ENCODE data around the gene TBXA2R.

TBXA2R gene

DNA sequence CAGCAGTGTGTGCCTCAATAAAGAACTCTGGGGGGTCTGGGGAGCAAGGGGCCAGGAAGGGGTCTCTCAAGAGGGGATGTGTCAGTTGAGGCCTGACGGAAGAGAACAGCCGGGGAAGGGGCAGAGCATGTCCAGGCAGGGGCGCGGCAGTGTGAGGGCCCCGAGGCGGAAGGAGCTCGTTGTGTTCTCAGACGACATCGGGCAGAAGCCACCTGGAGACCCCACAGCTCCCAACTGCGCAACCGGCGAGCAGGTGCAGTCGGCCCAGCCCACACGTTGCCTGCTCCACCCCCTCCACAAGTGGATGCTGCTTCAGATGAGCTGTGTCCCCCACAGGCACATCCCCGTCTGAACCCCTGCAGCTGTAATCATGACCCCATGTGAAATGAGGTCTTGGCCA, 15.0 kb upstream of the TBXA2R start:
- in situ Hi-C loops (cut with MboI; ENCODE audit: low pct_unique_long_range_greater_than_20kb, low sequenced_read_pairs), result no loop called here
- no peak for DNase-seq

- in situ Hi-C loops (cut with MboI; ENCODE audit: low pct_unique_long_range_greater_than_20kb, low sequenced_read_pairs), result no loop called here
- no peak for DNase-seq
These were observed 14.3 kb upstream of the TBXA2R start for GRCh38 chr19:3620817-3621547.

DNA sequence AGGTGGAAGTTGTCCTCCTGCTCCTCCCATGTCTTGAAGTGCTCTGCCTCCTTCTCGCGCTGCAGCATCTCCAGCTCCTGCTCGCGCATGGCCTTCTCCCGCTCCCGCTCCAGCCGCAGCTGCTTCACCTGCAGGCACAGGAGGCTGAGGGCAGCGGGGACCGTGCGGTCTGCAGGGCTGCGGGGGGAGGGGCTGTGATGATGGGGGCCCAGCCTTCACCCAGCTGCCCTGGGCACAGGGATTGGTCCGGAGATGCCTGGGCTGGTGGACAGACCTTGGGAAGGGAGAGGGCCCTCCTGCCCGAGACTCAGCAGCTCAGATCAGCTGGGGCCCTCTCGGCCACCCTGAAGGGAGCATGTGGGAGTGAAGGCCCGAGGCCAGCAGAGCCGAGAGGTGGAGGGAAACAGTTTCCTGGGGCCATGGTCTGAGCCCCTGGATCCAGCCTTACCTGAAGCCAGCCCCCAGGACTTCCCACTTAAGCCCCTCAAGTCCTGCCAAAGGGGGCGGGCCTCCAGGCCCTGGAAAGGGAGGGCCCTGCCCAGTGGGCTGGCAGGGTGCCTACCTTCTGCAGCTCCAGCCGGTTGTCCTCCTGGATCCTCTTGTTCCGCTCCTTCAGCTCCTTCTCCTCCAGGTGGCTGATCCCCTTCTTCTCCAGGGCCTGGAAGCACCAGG, 13.6 kb upstream of the TBXA2R start:
- in situ Hi-C loops (cut with MboI; ENCODE audit: low pct_unique_long_range_greater_than_20kb, low sequenced_read_pairs), result no loop called here
- DNase-seq, result no peak

DNA sequence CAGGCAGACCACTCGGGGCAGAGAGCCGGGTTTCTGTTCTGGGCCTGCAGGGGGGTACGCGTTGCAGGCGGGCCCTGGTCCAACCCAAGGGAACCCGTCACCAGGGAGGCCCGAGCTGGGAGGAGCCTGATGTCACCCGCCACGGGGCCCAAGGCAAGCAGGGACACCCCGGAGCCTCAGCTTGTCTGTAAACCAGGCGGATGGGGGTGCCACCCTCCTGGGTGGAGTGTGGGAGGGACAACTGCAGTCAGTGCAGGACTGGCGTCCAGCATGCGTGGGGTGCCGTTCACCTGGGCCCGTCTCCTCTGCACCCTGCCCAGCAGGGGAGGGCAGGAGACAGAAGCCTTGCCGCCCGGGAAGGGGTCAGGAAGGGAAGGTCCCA, 12.9 kb upstream of the TBXA2R start:
- in situ Hi-C loops (cut with MboI; ENCODE audit: low pct_unique_long_range_greater_than_20kb, low sequenced_read_pairs), result no loop called here
- DNase-seq, result no peak

DNA sequence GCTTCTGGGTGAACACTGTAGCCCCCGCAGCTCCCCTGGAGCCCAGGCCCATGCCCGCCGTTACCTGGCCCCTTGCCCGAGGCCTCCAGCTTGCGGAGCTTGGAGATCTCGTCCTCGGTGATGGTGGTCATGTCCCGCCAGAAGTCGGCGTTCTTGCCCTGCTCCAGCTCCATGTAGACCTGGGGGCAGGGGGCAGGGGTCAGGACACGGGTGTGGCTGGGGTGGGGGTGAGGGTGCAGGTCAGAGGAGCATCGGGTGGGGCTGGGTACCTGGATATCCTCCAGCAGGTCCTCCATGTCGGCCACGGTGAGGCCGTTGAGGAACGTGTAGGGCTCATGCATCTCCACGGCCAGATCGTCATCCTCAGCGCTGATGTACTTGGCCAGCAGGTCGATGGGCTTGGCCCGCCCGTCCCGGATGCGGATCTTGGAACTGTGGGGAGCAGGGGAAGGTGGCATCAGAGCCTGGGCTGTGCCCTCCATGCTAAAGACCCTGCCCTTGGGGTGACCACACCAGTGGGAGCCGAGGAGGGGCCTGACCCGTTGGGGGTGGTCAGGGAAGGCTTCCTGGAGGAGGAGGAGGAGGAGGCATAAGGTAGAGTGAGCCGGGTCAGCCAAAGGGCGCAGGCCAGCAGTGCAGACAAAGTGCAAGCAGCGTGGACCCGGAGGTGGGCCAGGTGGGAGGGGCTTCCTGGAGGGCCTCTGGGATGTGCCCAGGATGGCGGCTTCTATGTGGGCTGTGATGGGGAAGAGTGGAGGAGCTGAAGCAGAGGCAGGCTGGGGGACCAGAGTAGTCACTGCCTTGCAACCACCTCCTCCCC, 12.3 kb upstream of the TBXA2R start:
- in situ Hi-C loops (cut with MboI; ENCODE audit: low pct_unique_long_range_greater_than_20kb, low sequenced_read_pairs), result no loop called here
- no peak for DNase-seq

GRCh38 chr19:3618144-3618810, 11.6 kb upstream of the TBXA2R start:
- in situ Hi-C loops (cut with MboI; ENCODE audit: low pct_unique_long_range_greater_than_20kb, low sequenced_read_pairs), result no loop called here
- peak; percentile 60 for DNase-seq

DNA sequence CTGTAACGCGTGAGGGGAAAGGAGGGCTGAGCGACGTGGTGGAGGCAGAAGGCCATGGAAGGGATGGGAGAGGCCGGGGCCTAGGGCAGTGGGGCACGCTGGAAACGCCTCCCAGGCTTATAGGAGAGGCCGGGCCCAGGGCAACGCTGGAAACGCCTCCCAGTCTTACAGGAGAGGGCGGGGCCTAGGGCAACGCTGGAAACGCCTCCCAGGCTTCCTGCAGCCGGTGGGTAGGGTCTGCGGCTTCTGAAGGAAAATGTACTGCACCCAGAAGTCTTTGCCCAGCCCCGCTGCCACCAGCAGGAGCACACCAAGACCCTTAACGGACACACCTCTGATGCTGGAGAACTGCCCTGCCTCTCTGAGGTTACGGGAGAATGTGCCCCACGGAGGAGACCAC, 10.8 kb upstream of the TBXA2R start:
- in situ Hi-C loops (cut with MboI; ENCODE audit: low pct_unique_long_range_greater_than_20kb, low sequenced_read_pairs), result no loop called here
- DNase-seq, result no peak

GRCh38 chr19:3615524-3616135, 9.0 kb upstream of the TBXA2R start:
- in situ Hi-C loops (cut with MboI; ENCODE audit: low pct_unique_long_range_greater_than_20kb, low sequenced_read_pairs), result no loop called here
- DNase-seq, result no peak

DNA sequence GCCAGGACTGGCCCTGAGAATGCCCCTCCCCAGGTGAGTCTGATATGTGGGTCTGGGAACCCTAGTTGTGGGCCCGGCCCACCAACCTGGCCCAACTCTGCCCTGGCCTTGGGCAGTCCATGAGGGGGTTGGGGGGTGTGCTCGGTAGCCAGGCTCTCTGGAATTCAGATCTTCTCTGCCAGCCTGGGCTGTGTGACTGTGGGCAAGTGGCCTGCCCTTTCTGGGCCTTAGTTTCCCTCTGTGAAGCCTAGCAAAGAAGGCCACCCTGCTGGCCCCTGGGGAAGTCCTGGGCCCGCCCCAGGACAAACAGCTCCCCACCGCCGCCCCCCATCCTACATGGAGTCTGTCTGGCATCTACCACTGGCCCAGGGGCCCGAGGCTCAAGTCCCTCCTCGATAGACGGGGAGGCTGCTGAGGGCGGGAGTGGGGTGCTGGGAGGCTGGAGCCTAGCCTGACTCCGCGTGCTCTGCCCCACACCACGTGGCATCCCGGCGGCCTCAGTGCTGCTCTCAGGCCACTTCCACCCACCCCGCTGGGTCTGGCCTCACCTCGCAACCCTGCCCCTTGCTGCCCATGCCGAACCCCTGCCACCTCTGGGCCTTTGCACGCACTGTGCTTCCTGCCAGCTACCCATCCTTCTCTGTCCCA, 8.3 kb upstream of the TBXA2R start:
- no peak for DNase-seq

DNA sequence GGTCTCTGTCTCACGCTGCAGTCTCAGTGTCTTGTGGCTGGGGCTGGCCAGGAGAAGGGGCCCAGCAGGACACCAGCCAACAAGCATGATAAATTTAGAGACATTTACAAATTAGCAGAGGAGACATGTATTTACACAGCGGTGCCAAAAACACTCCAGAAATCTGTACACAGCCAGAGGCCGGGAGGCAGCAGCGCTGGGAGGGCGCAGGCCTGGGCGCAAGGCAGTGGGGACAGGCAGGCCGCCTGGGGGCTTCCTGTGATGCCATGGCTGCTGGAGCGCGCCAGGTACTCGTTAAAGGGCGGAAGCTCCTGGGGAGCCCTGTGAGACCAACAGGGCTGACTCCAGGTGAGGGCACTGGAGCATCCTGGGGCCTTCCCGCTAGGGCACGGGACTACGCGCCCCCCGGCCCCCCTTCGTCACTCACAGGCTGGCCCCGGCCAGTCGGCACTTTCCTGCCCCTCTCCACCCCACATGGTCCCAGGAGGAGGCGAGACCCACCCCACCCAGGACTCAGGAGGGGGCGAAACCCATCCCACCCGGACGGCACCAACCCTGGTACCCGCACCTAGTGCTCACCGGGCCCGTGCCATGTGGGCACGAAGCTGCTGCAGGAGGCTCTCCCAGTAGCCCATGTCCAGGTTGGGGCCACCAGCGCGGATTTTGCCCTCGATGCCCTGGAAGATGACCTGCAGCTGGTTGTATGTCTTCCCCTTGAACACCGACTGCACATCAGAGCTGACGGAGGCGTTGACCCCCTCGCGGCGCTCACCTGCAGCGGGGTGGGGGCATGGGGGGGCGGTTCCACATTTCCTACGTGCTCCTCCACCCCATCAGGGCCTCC, 7.4 kb upstream of the TBXA2R start:
- DNase-seq, result no peak
- in situ Hi-C loops (cut with MboI; ENCODE audit: low pct_unique_long_range_greater_than_20kb, low sequenced_read_pairs), result no loop called here

More for the DNA sequence above, 8.3 kb upstream of the TBXA2R start:
- in situ Hi-C loops (cut with MboI; ENCODE audit: low pct_unique_long_range_greater_than_20kb, low sequenced_read_pairs), result no loop called here

DNA sequence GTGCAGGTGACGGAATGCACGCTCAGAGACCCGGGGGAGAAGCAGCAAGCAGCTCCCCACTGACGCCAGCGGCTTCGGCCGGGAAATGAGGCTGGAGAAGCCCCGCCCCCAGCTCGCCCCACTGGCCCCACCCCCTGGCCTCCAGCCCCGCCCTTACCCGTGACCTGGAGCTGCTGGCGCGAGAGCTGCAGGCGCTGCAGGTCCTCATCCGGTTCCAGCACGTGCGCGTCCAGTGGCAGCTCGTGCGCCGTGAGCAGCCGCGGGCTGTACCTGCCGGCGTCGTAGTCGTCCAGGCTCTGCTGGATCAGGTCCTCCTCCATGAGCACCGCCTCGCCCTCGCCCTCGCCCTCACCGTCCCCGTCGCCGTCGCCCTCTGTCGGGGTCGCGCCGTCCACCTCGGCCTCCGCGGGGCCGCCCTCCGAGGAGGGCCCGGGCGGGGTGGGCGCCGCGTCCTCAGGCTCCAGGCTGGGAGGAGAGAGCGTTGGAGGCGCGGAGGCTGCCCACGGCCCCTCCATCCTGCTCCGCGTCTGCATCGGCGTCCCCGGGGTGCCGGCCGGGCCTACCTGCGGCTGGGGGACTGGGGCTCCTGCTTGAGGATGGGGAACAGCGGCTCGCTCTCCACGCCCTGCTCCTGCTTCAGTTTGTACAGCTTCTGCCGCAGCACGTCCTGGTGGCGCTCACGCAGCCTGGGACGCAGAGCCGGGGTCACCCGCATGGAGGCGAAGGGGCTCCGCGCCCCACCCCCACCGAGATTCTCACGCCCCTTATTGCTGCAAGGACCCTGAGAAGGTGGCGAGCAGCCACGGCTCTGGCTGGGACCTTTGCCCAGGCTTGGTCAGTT, 6.4 kb upstream of the TBXA2R start:
- in situ Hi-C loops (cut with MboI; ENCODE audit: low pct_unique_long_range_greater_than_20kb, low sequenced_read_pairs), result no loop called here
- DNase-seq, result no peak

- DNase-seq, result no peak
- in situ Hi-C loops (cut with MboI; ENCODE audit: low pct_unique_long_range_greater_than_20kb, low sequenced_read_pairs), result no loop called here
These were observed 5.7 kb upstream of the TBXA2R start for GRCh38 chr19:3612330-3612729.

- in situ Hi-C loops (cut with MboI; ENCODE audit: low pct_unique_long_range_greater_than_20kb, low sequenced_read_pairs), result no loop called here
- DNase-seq, result no peak
These were observed 5.2 kb upstream of the TBXA2R start for GRCh38 chr19:3611841-3612240.

DNA sequence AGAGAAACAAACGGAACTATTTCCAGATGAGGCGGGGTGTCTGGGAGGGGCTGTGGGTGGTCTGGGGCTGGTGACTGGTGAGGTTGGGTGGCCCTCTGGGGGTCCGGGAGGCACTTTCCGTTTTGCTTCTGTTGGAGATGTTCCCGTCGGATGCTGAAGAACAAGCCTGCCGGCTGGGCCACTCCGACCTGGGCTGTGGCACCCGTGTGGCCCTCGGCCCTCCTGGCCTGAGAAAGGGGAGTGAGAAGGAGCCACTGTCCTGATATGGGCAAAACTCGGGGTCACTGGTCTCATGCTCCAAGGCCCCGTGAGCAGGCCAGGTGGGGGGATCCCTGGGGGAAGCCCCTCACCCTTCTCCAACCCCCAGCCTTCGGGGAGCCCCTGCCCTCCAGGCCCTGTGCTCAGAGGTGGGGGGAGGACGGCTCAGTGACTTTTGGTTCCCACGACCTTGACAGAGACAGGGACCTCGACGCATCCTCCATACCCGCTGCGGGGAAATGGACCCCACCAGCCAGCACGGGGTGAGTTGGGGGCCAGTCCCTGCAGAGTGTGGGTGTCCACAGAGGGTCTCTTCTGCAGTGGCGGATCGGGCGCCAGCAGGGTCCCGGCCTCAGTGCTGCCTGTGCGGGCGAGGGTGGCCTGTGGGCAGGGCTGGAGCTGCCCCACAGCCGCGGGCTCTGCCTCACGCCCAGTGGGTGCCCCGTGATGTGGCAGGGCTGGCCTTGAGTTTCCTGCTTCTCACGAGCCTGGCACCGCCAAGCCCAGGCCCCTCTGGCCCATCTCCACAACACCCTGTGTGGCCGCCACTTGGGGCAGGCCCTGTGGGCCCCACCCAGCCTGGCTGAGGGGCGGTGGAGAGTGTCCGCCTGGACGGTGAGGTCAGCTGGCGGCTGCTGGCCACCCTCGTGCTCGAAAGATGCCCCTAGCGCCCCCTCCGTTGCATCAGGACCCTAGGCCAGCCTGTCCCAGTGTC, 4.4 kb upstream of the TBXA2R start:
- in situ Hi-C loops (cut with MboI; ENCODE audit: low pct_unique_long_range_greater_than_20kb, low sequenced_read_pairs), result no loop called here

DNA sequence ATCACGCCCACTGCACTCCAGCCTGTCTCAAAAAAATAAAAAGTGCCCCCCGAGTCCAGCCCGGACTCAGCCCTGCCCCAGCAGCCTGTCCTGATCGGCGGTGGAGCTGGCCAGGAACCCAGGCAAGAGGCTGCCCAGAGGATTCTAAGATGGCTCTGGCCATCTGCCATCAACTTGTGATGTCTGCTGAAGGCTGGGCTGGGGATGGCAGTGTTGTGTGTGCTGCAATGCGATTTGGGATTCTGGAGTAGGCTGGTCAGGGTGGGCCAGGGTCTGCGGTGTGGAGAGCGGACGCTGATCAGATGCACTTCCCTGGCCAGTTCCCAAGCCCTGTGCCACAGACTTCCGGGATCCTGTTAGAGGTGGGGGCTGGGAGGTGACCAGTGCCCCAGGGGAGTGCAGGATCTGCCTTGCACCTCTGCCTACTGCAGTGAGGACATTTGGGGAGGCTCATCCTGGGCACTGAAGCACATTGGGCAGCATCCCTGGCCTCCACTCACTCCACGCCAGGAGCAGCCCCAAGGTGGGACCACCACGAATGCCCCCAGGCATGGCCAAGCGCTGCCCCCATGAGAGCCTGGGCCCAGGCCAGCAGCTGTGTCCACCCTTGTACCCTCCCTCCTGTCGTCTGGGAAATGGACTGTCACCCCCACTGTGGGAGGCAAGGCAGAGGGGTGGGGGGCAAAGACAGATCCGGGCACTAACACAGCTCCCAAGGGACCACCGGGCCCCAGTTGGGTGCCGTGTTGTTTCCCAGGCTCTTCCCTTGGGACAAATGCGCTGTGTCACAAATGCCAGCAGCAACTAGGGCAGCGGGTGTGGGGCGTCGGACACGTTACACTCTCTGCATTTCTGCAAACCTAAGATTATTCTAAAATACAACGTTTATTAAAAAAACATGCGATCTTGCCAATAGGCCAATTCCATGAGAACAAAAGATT, 3.4 kb upstream of the TBXA2R start:
- DNase-seq, result peak; percentile 12
- in situ Hi-C loops (cut with MboI; ENCODE audit: low pct_unique_long_range_greater_than_20kb, low sequenced_read_pairs), result no loop called here

More for the DNA sequence above, 4.4 kb upstream of the TBXA2R start:
- DNase-seq, result no peak
